Measurements from ENCODE around the gene ARRB1. TPM values are rescaled to one million over a fixed set of nuclear protein-coding genes. Genes with fewer than 3 reads are reported as not detected.
A peak's percentile ranks its signal among the peaks of the same experiment; 100 is the strongest.

ARRB1 gene
- total and polyA plus RNA-seq, 9 of the 15 experiments (the other 6 are each of a cell fraction or from before 2014, with no cell fraction given), result 6.6 to 45.4 (median 28.5) TPM

DNA sequence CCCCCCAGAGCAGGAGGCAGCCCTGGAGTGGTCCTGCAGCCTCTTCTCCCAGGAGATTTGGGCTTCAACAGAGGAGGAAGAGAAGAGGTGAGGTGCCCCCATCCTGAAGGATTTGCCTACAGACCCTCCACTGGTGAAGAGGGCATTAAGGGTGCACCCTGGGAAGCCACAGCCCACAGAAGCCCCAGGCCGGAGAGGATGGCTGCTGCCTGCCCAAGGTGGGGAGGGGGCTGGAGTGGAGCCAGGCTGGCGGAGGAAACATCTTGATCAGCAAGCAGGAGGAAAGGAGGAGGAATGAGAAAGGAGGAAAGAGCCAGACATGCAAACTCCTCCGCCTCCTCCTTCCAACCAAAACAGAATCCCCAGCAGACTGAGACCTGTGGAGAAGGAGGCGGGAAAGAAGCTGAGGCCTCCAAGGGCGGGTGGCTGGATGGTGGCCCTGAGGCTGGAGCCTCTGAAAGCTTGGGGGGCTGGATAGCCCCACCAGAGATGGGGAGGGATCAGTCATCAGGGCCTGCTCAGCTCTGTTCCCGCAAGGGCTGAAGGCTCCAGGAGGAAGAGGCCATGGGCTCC, 31.3 kb downstream of the ARRB1 start:
- TF ChIP-seq ZNF75A (CRISPR knock-in tag; IDR thresholded peaks at IDR 0.05), result no peak
- no peak for ATAC-seq
- CTCF ChIA-PET (ENCODE audit: low intra/inter-chr PET ratio), result no interaction called here

GRCh38 chr11:75319035-75319877, 32.2 kb downstream of the ARRB1 start:
- H3K27me3 ChIP-seq (ENCODE audit: control insufficient read depth in 2 of 2, insufficient read depth in 2 of 2, low read length in 2 of 2), result no peaks in the 10 kb centered on the region
- in situ Hi-C loops (cut with MboI), result no loop called here
- peaks cover 19% of the 10 kb centered on the region; the same call in 2 of the 3 replicates for H3K36me3 ChIP-seq (ENCODE audit: control insufficient read depth, insufficient read depth, low read length)
- H3K4me1 ChIP-seq (replicated peaks in 1 of 2; ENCODE audit: control insufficient read depth in 2 of 2, insufficient read depth in 2 of 2, low read length in 2 of 2), result peaks cover 8 to 24% of the 10 kb centered on the region in 2 experiments
- no peak overlapping the region for H3K4me3 ChIP-seq
- no TSS peak for BruUV-seq (replicated peaks)
- no peaks in the 10 kb centered on the region for H3K9me1 ChIP-seq (ENCODE audit: control insufficient read depth, insufficient read depth, low read length)
- no peak overlapping the region for H2AFZ ChIP-seq (ENCODE audit: low read depth, low read length)
- 68% methylated on average over 11 of the region's 11 CpGs for WGBS (ENCODE audit: insufficient coverage, low coverage, missing lambda C conversion rate)
- no peaks in the 10 kb centered on the region for H3K9me3 ChIP-seq (replicated peaks; ENCODE audit: control insufficient read depth, insufficient read depth, low read depth, low read length)
- peak overlapping the region in 1 of 2 experiments; percentile 68; a peak in 1 of 4 replicates for H3K9ac ChIP-seq (ENCODE audit: insufficient read depth in 1 of 2, low read depth in 2 of 2, low read length in 2 of 2)
- POLR2A ChIA-PET, result no interaction called here
- peaks cover 11% of the 10 kb centered on the region; the same call in 2 of the 3 replicates for H3K79me2 ChIP-seq (ENCODE audit: control insufficient read depth, insufficient read depth, low read length)
- intact Hi-C loops (cut with micrococcal nuclease), result no loop called here
- H3K4me2 ChIP-seq (ENCODE audit: insufficient read depth, low read length), result no peak overlapping the region
- H4K20me1 ChIP-seq (replicated peaks; ENCODE audit: control insufficient read depth, insufficient read depth, low read length), result peaks cover 14% of the 10 kb centered on the region
- no peak for FAIRE-seq
- CTCF ChIA-PET (ENCODE audit: low intra/inter-chr PET ratio), result no interaction called here
- H3K27ac ChIP-seq (ENCODE audit: extremely low read depth, low read depth, low read length), result no peak overlapping the region
- ATAC-seq, result no peak
- no peak for DNase-seq (ENCODE audit: extremely low read depth in 1 of 4, low spot score in 3 of 4)
- TF ChIP-seq MLX (CRISPR knock-in tag; conservative IDR thresholded peaks at IDR 0.05) (no peak), ZNF445 (CRISPR knock-in tag; IDR thresholded peaks at IDR 0.05; ENCODE audit: low read depth) (no peak), ZC3H8 (IDR thresholded peaks at IDR 0.05) (no peak), TGIF2 (CRISPR knock-in tag; IDR thresholded peaks at IDR 0.05) (no peak)
- TF ChIP-seq, protein P1, sequence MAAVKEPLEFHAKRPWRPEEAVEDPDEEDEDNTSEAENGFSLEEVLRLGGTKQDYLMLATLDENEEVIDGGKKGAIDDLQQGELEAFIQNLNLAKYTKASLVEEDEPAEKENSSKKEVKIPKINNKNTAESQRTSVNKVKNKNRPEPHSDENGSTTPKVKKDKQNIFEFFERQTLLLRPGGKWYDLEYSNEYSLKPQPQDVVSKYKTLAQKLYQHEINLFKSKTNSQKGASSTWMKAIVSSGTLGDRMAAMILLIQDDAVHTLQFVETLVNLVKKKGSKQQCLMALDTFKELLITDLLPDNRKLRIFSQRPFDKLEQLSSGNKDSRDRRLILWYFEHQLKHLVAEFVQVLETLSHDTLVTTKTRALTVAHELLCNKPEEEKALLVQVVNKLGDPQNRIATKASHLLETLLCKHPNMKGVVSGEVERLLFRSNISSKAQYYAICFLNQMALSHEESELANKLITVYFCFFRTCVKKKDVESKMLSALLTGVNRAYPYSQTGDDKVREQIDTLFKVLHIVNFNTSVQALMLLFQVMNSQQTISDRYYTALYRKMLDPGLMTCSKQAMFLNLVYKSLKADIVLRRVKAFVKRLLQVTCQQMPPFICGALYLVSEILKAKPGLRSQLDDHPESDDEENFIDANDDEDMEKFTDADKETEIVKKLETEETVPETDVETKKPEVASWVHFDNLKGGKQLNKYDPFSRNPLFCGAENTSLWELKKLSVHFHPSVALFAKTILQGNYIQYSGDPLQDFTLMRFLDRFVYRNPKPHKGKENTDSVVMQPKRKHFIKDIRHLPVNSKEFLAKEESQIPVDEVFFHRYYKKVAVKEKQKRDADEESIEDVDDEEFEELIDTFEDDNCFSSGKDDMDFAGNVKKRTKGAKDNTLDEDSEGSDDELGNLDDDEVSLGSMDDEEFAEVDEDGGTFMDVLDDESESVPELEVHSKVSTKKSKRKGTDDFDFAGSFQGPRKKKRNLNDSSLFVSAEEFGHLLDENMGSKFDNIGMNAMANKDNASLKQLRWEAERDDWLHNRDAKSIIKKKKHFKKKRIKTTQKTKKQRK (IDR thresholded peaks at IDR 0.05; ENCODE audit: borderline replicate concordance, low read depth, low read length), result no peak

More for the DNA sequence above, 31.3 kb downstream of the ARRB1 start:
- Histone ChIP-seq H2AFZ (ENCODE audit: low read depth, low read length) (no peak overlapping the region), H3K9ac (ENCODE audit: insufficient read depth in 1 of 2, low read depth in 2 of 2, low read length in 2 of 2) (0 out of 4 replicates have a peak overlapping the region, but pooled peaks of 1 of the 2 experiments have one; percentile 2), H3K4me2 (ENCODE audit: insufficient read depth, low read length) (no peak overlapping the region), H3K4me3 (no peak overlapping the region), H3K27ac (ENCODE audit: extremely low read depth, low read depth, low read length) (no peak overlapping the region), H3K9me3 (replicated peaks; ENCODE audit: control insufficient read depth, insufficient read depth, low read depth, low read length) (no peaks in the 10 kb centered on the region), H3K79me2 (ENCODE audit: control insufficient read depth, insufficient read depth, low read length) (peaks cover 9% of the 10 kb centered on the region; the same call in 2 of the 3 replicates), H3K4me1 (replicated peaks in 1 of 2; ENCODE audit: control insufficient read depth in 2 of 2, insufficient read depth in 2 of 2, low read length in 2 of 2) (peaks cover 6 to 19% of the 10 kb centered on the region in 2 experiments; a peak in 2 of 5 replicates), H4K20me1 (replicated peaks; ENCODE audit: control insufficient read depth, insufficient read depth, low read length) (peaks cover 14% of the 10 kb centered on the region), H3K9me1 (ENCODE audit: control insufficient read depth, insufficient read depth, low read length) (no peaks in the 10 kb centered on the region), H3K36me3 (ENCODE audit: control insufficient read depth, insufficient read depth, low read length) (peaks cover 20% of the 10 kb centered on the region; the same call in 2 of the 3 replicates), H3K27me3 (ENCODE audit: control insufficient read depth in 2 of 2, insufficient read depth in 2 of 2, low read length in 2 of 2) (no peaks in the 10 kb centered on the region)
- FAIRE-seq (no peak), DNase-seq (ENCODE audit: extremely low read depth in 1 of 4, low spot score in 3 of 4) (no peak)
- in situ Hi-C loops (cut with MboI) (no loop called here), intact Hi-C loops (cut with micrococcal nuclease) (no loop called here)
- WGBS (ENCODE audit: insufficient coverage, low coverage, missing lambda C conversion rate), result 75% methylated on average over 6 of the region's 6 CpGs
- POLR2A ChIA-PET, result no interaction called here
- BruUV-seq (replicated peaks), result no TSS peak
